GM12878 (cell line): ENCODE measurements around the gene PRDM15. TPM values are rescaled to one million over a fixed set of nuclear protein-coding genes. Genes with fewer than 3 reads are reported as not detected.
A peak's percentile ranks its signal among the peaks of the same experiment; 100 is the strongest.

Experiments
- ATAC-seq: fragments of 200-7000 bp; cut with Tn5 transposase; 3 replicates; pipeline ENCODE4 v1.9.1; 2020; ENCODE audit warnings: mild to moderate bottlenecking, moderate library complexity
- BruUV-seq: library from RNA; stranded (reverse); fragments of 400-500 nt; replicated peaks from 2 replicates; lab custom pipeline; 2021; lab: Mats Ljungman, UMichigan
- CTCF ChIA-PET: fragments of 300-600 bp; sonication (Branson Sonifier 250); formaldehyde crosslinking; extraction: SDS; loops from one replicate; lab custom pipeline; 2021; ENCODE audit warnings: inconsistent platforms; lab: Yijun Ruan, JAX
- POLR2A ChIA-PET: fragments of 350-600 bp; formaldehyde crosslinking; extraction: SDS; loops from one replicate; lab custom pipeline; 2021; ENCODE audit warnings: inconsistent platforms; lab: Charles Lee
- RAD21 ChIA-PET: fragments of 300-600 bp; sonication (Branson Sonifier 250); formaldehyde crosslinking; loops from one replicate; lab custom pipeline; 2023; ENCODE audit warnings: antibody characterized with exemption; ENCODE audit not compliant: unreplicated experiment; lab: Charles Lee
- SMC1A ChIA-PET: fragments of 300-600 bp; sonication (Branson Sonifier 250); formaldehyde crosslinking; loops from one replicate; lab custom pipeline; 2023; ENCODE audit not compliant: unreplicated experiment, uncharacterized antibody; lab: Charles Lee
- DNase-seq: peaks from one replicate; pipeline ENCODE4 v3.0.0-alpha.2; 2011; ENCODE audit warnings: low read depth, low spot score
- FAIRE-seq: peaks from 3 replicates; lab custom pipeline; 2011; peaks lifted over from hg19 to GRCh38; lab: Jason Lieb, UNC
- H2AFZ ChIP-seq: 2 replicates; pipeline ENCODE4 v1.6.0; 2011; ENCODE audit warnings: low read depth, low read length, control low read depth; ENCODE audit not compliant: control insufficient read depth
- H3K27ac ChIP-seq: 2 replicates; pipeline ENCODE4 v1.5.1; 2011; ENCODE audit warnings: control low read depth; ENCODE audit not compliant: control insufficient read depth, insufficient read depth
- H3K27me3 ChIP-seq, 2 experiments: replicated peaks in 1 of 2; 2 replicates each; pipeline versions ENCODE4 v1.6.0 to v1.6.1; 2011; ENCODE audit warnings: low read length in 1 of 2; ENCODE audit not compliant: control insufficient read depth in 2 of 2, insufficient read depth in 2 of 2
- H3K36me3 ChIP-seq, 2 experiments: 2 replicates each; pipeline ENCODE4 v1.5.1; 2011; ENCODE audit warnings: low read length in 1 of 2; ENCODE audit not compliant: control insufficient read depth in 2 of 2, insufficient read depth in 2 of 2
- H3K4me1 ChIP-seq: 2 replicates; pipeline ENCODE4 v1.6.1; 2011; ENCODE audit warnings: mild to moderate bottlenecking, low read length, moderate library complexity, mixed read lengths; ENCODE audit not compliant: control insufficient read depth, insufficient read depth
- H3K4me2 ChIP-seq: 2 replicates; pipeline ENCODE4 v1.6.0; 2011; ENCODE audit warnings: control low read depth; ENCODE audit not compliant: control insufficient read depth, insufficient read depth
- H3K4me3 ChIP-seq: fragments of 200-600 bp; sonication (generic); 2 replicates; pipeline ENCODE4 v1.5.1; 2016
- H3K79me2 ChIP-seq: 2 replicates; pipeline ENCODE4 v1.6.0; 2011; ENCODE audit warnings: low read length; ENCODE audit not compliant: control insufficient read depth, insufficient read depth
- H3K9ac ChIP-seq: 2 replicates; pipeline ENCODE4 v1.8.0; 2011; ENCODE audit warnings: low read length, control low read depth, mixed read lengths; ENCODE audit not compliant: control insufficient read depth, insufficient read depth
- H3K9me3 ChIP-seq: replicated peaks from 3 replicates; pipeline ENCODE4 v1.5.1; 2011; ENCODE audit warnings: mild to moderate bottlenecking, low read length; ENCODE audit not compliant: control insufficient read depth, insufficient read depth
- H4K20me1 ChIP-seq: 2 replicates; pipeline ENCODE4 v1.6.0; 2011; ENCODE audit not compliant: control insufficient read depth, insufficient read depth
- BHLHE40 ChIP-seq, 2 experiments: fragments of 450-650 bp in 1 of 2; IDR thresholded peaks; 2 replicates each; pipeline ENCODE4 v1.6.1; 2011 to 2017; ENCODE audit warnings: low read depth in 2 of 2, borderline replicate concordance in 1 of 2, improper control_type of control experiment in 1 of 2, low read length in 1 of 2, mild to moderate bottlenecking in 1 of 2
- DPF2 ChIP-seq: fragments of 450-650 bp; IDR thresholded peaks from 2 replicates; pipeline ENCODE4 v1.6.1; 2017; ENCODE audit warnings: mild to moderate bottlenecking
- EED ChIP-seq: sonication (generic); IDR thresholded peaks from 2 replicates; pipeline ENCODE4 v1.6.1; 2016; ENCODE audit warnings: antibody characterized with exemption, low read depth
- GABPA ChIP-seq: IDR thresholded peaks from 2 replicates; pipeline ENCODE4 v1.6.1; 2014; ENCODE audit warnings: antibody characterized with exemption, low read depth, mild to moderate bottlenecking, inconsistent platforms
- MYC ChIP-seq: IDR thresholded peaks from 2 replicates; pipeline ENCODE4 v1.6.1; 2011; ENCODE audit warnings: mild to moderate bottlenecking, low read length, moderate library complexity, inconsistent platforms; ENCODE audit not compliant: insufficient read depth, insufficient replicate concordance, insufficient read length, severe bottlenecking
- RUNX3 ChIP-seq: IDR thresholded peaks from 2 replicates; pipeline ENCODE4 v1.6.1; 2012; ENCODE audit warnings: low read length, inconsistent platforms
- SREBF2 ChIP-seq: IDR thresholded peaks from 2 replicates; pipeline ENCODE4 v1.6.1; 2012; ENCODE audit warnings: mild to moderate bottlenecking, low read length
- YBX1 ChIP-seq: fragments of 450-650 bp; IDR thresholded peaks from 2 replicates; pipeline ENCODE4 v1.6.1; 2016; ENCODE audit warnings: antibody characterized with exemption
- WGBS: methylation state at CpG from one replicate; pipeline ENCODE4 v1.1.6; 2016; ENCODE audit warnings: low lambda C conversion rate; ENCODE audit not compliant: insufficient replicate concordance, insufficient coverage; ENCODE audit errors: missing lambda C conversion rate; 5-methylcytosine and 5-hydroxymethylcytosine counted together
- in situ Hi-C: fragments of 300-500 bp; cut with MboI; formaldehyde crosslinking; loops from 9 replicates; pipeline ENCODE4 v1.14.3; 2018; ENCODE audit warnings: mixed read lengths
- intact Hi-C: fragments of 100-400 bp; cut with micrococcal nuclease; formaldehyde crosslinking; loops from one replicate; pipeline ENCODE4 v1.14.2; 2022; ENCODE audit not compliant: unreplicated experiment
- polyA plus RNA-seq, 11 experiments: library from polyadenylated mRNA; depleted of rRNA in 4 of 11; unstranded in 6 of 11; stranded (reverse) in 5 of 11; fragments of >200 nt; fragmentation: Nextera tagmentation in 4 of 11; fragmentation: Illumina TruSeq in 1 of 11; extraction: Ambion mirVana in 4 of 11; extraction: Trizol in 1 of 11; gene quantifications; 1 replicate in 1 of 11; 2 replicates in 10 of 11; pipeline versions ENCODE4 v1.2.1 to v1.2.3, GENCODE V29; 2011 to 2016; ENCODE audit warnings: inconsistent platforms in 2 of 11, missing spikeins in 2 of 11, low read depth in 1 of 11
- total RNA-seq, 4 experiments: library from RNA; depleted of rRNA in 3 of 4; stranded (reverse); fragments of >200 nt in 3 of 4; fragmentation: Illumina TruSeq in 1 of 4; extraction: Trizol in 1 of 4; gene quantifications; 2 replicates each; pipeline versions ENCODE4 v1.2.1 to v1.2.3, GENCODE V29; 2013 to 2021
- TF ChIP-seq, protein P1 (sequence below): IDR thresholded peaks from 2 replicates; pipeline ENCODE4 v1.6.1; 2011; ENCODE audit warnings: borderline replicate concordance, low read depth, mild to moderate bottlenecking, moderate library complexity, mixed read lengths, low read length; ENCODE audit not compliant: insufficient read depth; ENCODE audit errors: extremely low read length
- TF ChIP-seq, protein P2 (sequence below): fragments of 450-650 bp; IDR thresholded peaks from 2 replicates; pipeline ENCODE4 v1.6.1; 2016; ENCODE audit warnings: mild to moderate bottlenecking

Gene PRDM15
- total and polyA plus RNA-seq, 10 of the 15 experiments (the other 5 are each of a cell fraction or from before 2014, with no cell fraction given), result 2.2 to 16.0 (median 8.6) TPM

DNA sequence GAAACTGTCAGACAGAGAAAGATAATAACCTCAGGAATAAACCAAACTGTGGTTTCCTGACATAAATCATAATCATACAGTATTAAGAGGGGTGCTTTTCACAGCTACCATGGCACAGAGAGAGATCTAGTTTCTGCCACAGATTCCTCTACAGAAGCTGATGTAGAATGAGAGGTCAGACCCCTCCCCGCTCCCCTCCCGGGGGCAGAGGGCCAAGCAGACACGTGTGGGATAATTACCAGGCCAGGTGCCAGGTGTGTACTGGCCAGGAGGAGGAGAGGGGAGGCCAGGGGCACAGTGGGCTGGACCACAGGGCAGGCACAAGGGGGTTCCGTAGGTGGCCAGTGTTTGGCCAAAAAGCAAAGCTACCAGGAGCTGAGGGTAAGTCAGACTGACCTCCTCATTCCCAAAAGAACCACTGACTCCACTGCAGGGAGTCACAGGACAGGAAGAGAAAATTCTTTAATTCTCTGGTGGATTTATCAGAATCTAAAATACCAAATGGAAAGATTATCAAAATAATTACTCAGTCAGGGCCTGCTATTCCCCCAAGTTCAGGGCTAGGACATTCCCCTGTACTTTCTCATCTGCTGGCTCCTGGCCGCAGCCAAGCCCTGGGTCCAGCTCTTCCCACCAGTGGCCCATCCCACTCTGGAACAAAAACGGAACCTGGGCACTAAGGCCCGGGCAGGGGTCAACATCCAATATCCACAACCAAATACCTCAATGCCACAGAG, 44.7 kb upstream of the PRDM15 start:
- ChIA-PET RAD21 (interaction anchor here (0.9 to 2.9 kb wide), 13 partner anchors 10 to 184 kb away, joined by 3 to 9 read pairs (median 4); no protein-coding TSS in a partner anchor), CTCF (interaction anchor here (0.8 to 4.9 kb wide), 6 partner anchors 29 to 194 kb away, joined by 3 to 15 read pairs (median 6); no protein-coding TSS in a partner anchor), POLR2A (interaction anchor here (0.8 to 5.5 kb wide), 4 partner anchors 29 to 140 kb away, joined by 3 to 28 read pairs (median 8); partner anchors contain the start of genes PRDM15 and ZBTB21), SMC1A (interaction anchor here (0.6 to 5.3 kb wide), 13 partner anchors 9 to 336 kb away, joined by 3 to 51 read pairs (median 4); partner anchors contain the start of gene PRDM15)
- TF ChIP-seq, protein P1, sequence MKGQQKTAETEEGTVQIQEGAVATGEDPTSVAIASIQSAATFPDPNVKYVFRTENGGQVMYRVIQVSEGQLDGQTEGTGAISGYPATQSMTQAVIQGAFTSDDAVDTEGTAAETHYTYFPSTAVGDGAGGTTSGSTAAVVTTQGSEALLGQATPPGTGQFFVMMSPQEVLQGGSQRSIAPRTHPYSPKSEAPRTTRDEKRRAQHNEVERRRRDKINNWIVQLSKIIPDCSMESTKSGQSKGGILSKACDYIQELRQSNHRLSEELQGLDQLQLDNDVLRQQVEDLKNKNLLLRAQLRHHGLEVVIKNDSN, result peak; percentile 7
- TF ChIP-seq EED (0 out of 2 replicates have a peak, but pooled peaks have one; percentile 15), YBX1 (no peak), DPF2 (no peak), GABPA (no peak), RUNX3 (peak; percentile 54; the same call in 1 of the 2 replicates), SREBF2 (no peak), MYC (no peak), BHLHE40 (IDR thresholded peaks at IDR 0.05; ENCODE audit: borderline replicate concordance in 1 of 2, low read depth in 2 of 2, low read length in 1 of 2) (peak; percentile 12 to 71; a peak in 3 of 4 replicates)
- TF ChIP-seq, protein P2, sequence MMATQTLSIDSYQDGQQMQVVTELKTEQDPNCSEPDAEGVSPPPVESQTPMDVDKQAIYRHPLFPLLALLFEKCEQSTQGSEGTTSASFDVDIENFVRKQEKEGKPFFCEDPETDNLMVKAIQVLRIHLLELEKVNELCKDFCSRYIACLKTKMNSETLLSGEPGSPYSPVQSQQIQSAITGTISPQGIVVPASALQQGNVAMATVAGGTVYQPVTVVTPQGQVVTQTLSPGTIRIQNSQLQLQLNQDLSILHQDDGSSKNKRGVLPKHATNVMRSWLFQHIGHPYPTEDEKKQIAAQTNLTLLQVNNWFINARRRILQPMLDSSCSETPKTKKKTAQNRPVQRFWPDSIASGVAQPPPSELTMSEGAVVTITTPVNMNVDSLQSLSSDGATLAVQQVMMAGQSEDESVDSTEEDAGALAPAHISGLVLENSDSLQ, result peak; percentile 17; the same call in 1 of the 2 replicates
- Histone ChIP-seq H3K9me3 (no peaks in the 10 kb centered on the region), H3K9ac (peak overlapping the region; percentile 64), H3K4me3 (peak overlapping the region; percentile 81), H3K27ac (peak overlapping the region; percentile 99), H3K79me2 (peaks cover 45% of the 10 kb centered on the region), H2AFZ (no peak overlapping the region), H3K4me1 (peaks cover 57% of the 10 kb centered on the region), H3K36me3 (no peaks in the 10 kb centered on the region; a peak in 1 of 4 replicates), H3K27me3 (no peaks in the 10 kb centered on the region), H4K20me1 (no peaks in the 10 kb centered on the region), H3K4me2 (peak overlapping the region; percentile 97)
- in situ Hi-C loops (no loop called here), intact Hi-C loops (loop anchor here (5.0 to 10.0 kb wide), 2 partner anchors 36 to 191 kb away; no protein-coding TSS in a partner anchor)
- FAIRE-seq (no peak), ATAC-seq (peak; percentile 22), DNase-seq (no peak)
- 64% methylated on average over 7 of the region's 7 CpGs for WGBS
- BruUV-seq, result no TSS peak
